ENCODE results near the gene PCGF3.

GRCh38 chr4:795726-796119 lies 90.1 kb downstream of the PCGF3 start:
- no peak for TF ChIP-seq CTCF (IDR thresholded peaks at IDR 0.05; ENCODE audit: insufficient read depth, low read length, poor library complexity, severe bottlenecking)
- no peak for TF ChIP-seq EZH2phosphoT487 (conservative IDR thresholded peaks at IDR 0.05; ENCODE audit: low read length)
